ENCODE data around the gene DOK3. TPM values are rescaled to one million over a fixed set of nuclear protein-coding genes. Genes with fewer than 3 reads are reported as not detected.
A peak's percentile ranks its signal among the peaks of the same experiment; 100 is the strongest.

The DOK3 gene
- total and polyA plus RNA-seq, 7 donors: 3.0 to 20.2 (median 7.1) TPM

GRCh38 chr5:177516601-177517568, 7.3 kb upstream of the DOK3 start, which contains the start of gene DDX41:
Gene DDX41 (minus strand): TSS chr5:177516961. CDS start chr5:177516945, 16 bp downstream.
- intact Hi-C loops (cut with DNase I): loop anchor here (2.0 to 10.0 kb wide), 2 partner anchors 16 to 202 kb away; partner anchors contain the start of gene MXD3
- Histone ChIP-seq H3K27me3 (no peaks in the 10 kb centered on the region), H3K4me3 (peak within 1 kb of the TSS; percentile 64 to 90 (median 84)), H3K27ac (peak within 1 kb of the TSS; percentile 85 to 89 (median 86)), H3K9me3 (no peaks in the 10 kb centered on the region), H3K36me3 (peaks cover 31 to 69% (median 56%) of the 10 kb centered on the region in 4 donors), H3K4me1 (peaks cover 0 to 35% (median 16%) of the 10 kb centered on the region in 4 donors)
- 0 to 1% methylated on average over 96 of the region's 96 CpGs for WGBS, 2 donors
- peak; percentile 99 for DNase-seq
- TF ChIP-seq POLR2AphosphoS5 (IDR thresholded peaks at IDR 0.05): peak; percentile 78 to 93 (median 87)
- peak in 1 of 4 donors; percentile 71 for TF ChIP-seq EP300 (IDR thresholded peaks at IDR 0.05)
- no peak for TF ChIP-seq POLR2A (IDR thresholded peaks at IDR 0.05)
- no peak for TF ChIP-seq CTCF (IDR thresholded peaks at IDR 0.05)

GRCh38 chr5:177515580-177515979, 6.0 kb upstream of the DOK3 start:
- intact Hi-C loops (cut with DNase I): loop anchor here (10.0 kb wide), 1 partner anchor 201 kb away; the partner anchor contains the start of gene MXD3
- no peak for DNase-seq
- Histone ChIP-seq H3K27ac (no peak overlapping the region), H3K4me3 (peak overlapping the region in 3 of 4 donors; percentile 64 to 87 (median 82)), H3K27me3 (no peaks in the 10 kb centered on the region), H3K9me3 (no peaks in the 10 kb centered on the region), H3K36me3 (peaks cover 33 to 69% (median 59%) of the 10 kb centered on the region in 4 donors), H3K4me1 (peaks cover 0 to 35% (median 16%) of the 10 kb centered on the region in 4 donors)
- WGBS, 2 donors: 86 to 89% methylated on average over 7 of the region's 7 CpGs
- no peak for TF ChIP-seq POLR2A (IDR thresholded peaks at IDR 0.05)

GRCh38 chr5:177514541-177514940, 4.9 kb upstream of the DOK3 start:
- peaks cover 28 to 65% (median 49%) of the 10 kb centered on the region in 4 donors for H3K36me3 ChIP-seq

GRCh38 chr5:177513500-177513899, 3.9 kb upstream of the DOK3 start:
- intact Hi-C loops (cut with DNase I): loop anchor here (10.0 kb wide), 1 partner anchor 199 kb away; the partner anchor contains the start of gene MXD3
- peaks cover 28 to 59% (median 46%) of the 10 kb centered on the region in 4 donors for H3K36me3 ChIP-seq
- no peak overlapping the region for H3K4me3 ChIP-seq
- no peak overlapping the region for H3K27ac ChIP-seq
- H3K9me3 ChIP-seq: no peaks in the 10 kb centered on the region
- peaks cover 0 to 22% (median 12%) of the 10 kb centered on the region in 4 donors for H3K4me1 ChIP-seq
- WGBS, 2 donors: 97 to 98% methylated on average over 15 of the region's 15 CpGs
- TF ChIP-seq POLR2AphosphoS5 (IDR thresholded peaks at IDR 0.05) (no peak), EP300 (IDR thresholded peaks at IDR 0.05) (no peak), POLR2A (IDR thresholded peaks at IDR 0.05) (no peak), CTCF (IDR thresholded peaks at IDR 0.05) (no peak)
- DNase-seq: no peak
- H3K27me3 ChIP-seq: no peaks in the 10 kb centered on the region

More at GRCh38 chr5:177514541-177514940, 4.9 kb upstream of the DOK3 start:
- no peaks in the 10 kb centered on the region for H3K9me3 ChIP-seq
- H3K4me1 ChIP-seq: peaks cover 0 to 30% (median 16%) of the 10 kb centered on the region in 4 donors
- TF ChIP-seq CTCF (IDR thresholded peaks at IDR 0.05): no peak
- no peak for TF ChIP-seq POLR2A (IDR thresholded peaks at IDR 0.05)
- TF ChIP-seq POLR2AphosphoS5 (IDR thresholded peaks at IDR 0.05): no peak
- TF ChIP-seq EP300 (IDR thresholded peaks at IDR 0.05): no peak
- WGBS, 2 donors: 95 to 96% methylated on average over 11 of the region's 11 CpGs
- DNase-seq: no peak
- no peaks in the 10 kb centered on the region for H3K27me3 ChIP-seq
- H3K4me3 ChIP-seq: no peak overlapping the region
- no peak overlapping the region for H3K27ac ChIP-seq
- intact Hi-C loops (cut with DNase I): loop anchor here (10.0 kb wide), 1 partner anchor 200 kb away; the partner anchor contains the start of gene MXD3
